GDM1 (cell line): ENCODE data around the gene RETN.
A peak's percentile ranks its signal among the peaks of the same experiment; 100 is the strongest.

ENCODE experiments used
- DNase-seq: peaks from one replicate; lab custom pipeline; 2025; lab: John Stamatoyannopoulos, UW

The RETN gene

GRCh38 chr19:7682175-7682855 lies 13.5 kb downstream of the RETN start:
- no peak for DNase-seq

- no peak for DNase-seq
Observed at GRCh38 chr19:7685546-7686445, 16.9 kb downstream of the RETN start.

GRCh38 chr19:7687177-7687576 lies 18.3 kb downstream of the RETN start:
- DNase-seq: no peak

GRCh38 chr19:7689165-7689564 lies 20.3 kb downstream of the RETN start:
- no peak for DNase-seq

- DNase-seq: no peak
Observed at GRCh38 chr19:7690779-7691258, 22.0 kb downstream of the RETN start.

GRCh38 chr19:7691497-7691896 lies 22.6 kb downstream of the RETN start:
- no peak for DNase-seq

- no peak for DNase-seq
Observed at GRCh38 chr19:7692417-7693088, 23.7 kb downstream of the RETN start.

- DNase-seq: no peak
Observed at GRCh38 chr19:7694499-7694898, 25.6 kb downstream of the RETN start.

- DNase-seq: no peak
Observed at GRCh38 chr19:7697721-7698287, 29.0 kb downstream of the RETN start.

GRCh38 chr19:7698583-7698982 lies 29.7 kb downstream of the RETN start:
- DNase-seq: no peak

GRCh38 chr19:7699003-7699402 lies 30.2 kb downstream of the RETN start:
- no peak for DNase-seq

GRCh38 chr19:7699417-7700401 lies 30.9 kb downstream of the RETN start:
- no peak for DNase-seq

- no peak for DNase-seq
Observed at GRCh38 chr19:7701049-7701653, 32.3 kb downstream of the RETN start.

- DNase-seq: no peak
Observed at GRCh38 chr19:7701654-7702457, 33.0 kb downstream of the RETN start, which contains the start of gene FCER2. Gene FCER2 (minus strand): TSS chr19:7702131. CDS start chr19:7699760, 2,371 bp downstream.

GRCh38 chr19:7703332-7703731 lies 34.5 kb downstream of the RETN start:
- DNase-seq: no peak

- no peak for DNase-seq
Observed at GRCh38 chr19:7704280-7705060, 35.6 kb downstream of the RETN start.

GRCh38 chr19:7705387-7706187 lies 36.7 kb downstream of the RETN start:
- peak; percentile 40 for DNase-seq
